Activated B cell treated with CpG ODN at 0.5 μM for 24 hours (primary cell): Measurements from ENCODE around the gene PTCH2. TPM values are rescaled to one million over a fixed set of nuclear protein-coding genes. Genes with fewer than 3 reads are reported as not detected.

ENCODE experiments used
- ATAC-seq: fragments of 200-7000 bp; cut with Tn5 transposase; one replicate; pipeline ENCODE4 v1.10.0; 2021; ENCODE audit warnings: low read depth, mild to moderate bottlenecking, moderate library complexity
- CTCF ChIA-PET: fragments of 350-600 bp; sonication (Branson Sonifier 250); formaldehyde crosslinking; loops from one replicate; lab custom pipeline; 2021; ENCODE audit warnings: antibody characterized with exemption; lab: Charles Lee
- POLR2A ChIA-PET: fragments of 350-600 bp; sonication (Branson Sonifier 250); formaldehyde crosslinking; loops from one replicate; lab custom pipeline; 2021; ENCODE audit warnings: antibody characterized with exemption; lab: Charles Lee
- DNase-seq: peaks from one replicate; pipeline ENCODE4 v3.0.0; 2022
- H3K27ac Mint-ChIP-seq: one replicate; pipeline ENCODE4 v1.8.0; 2020; ENCODE audit warnings: mixed read lengths
- H3K27me3 Mint-ChIP-seq: one replicate; pipeline ENCODE4 v1.8.0; 2021; ENCODE audit warnings: mixed read lengths
- H3K36me3 Mint-ChIP-seq: one replicate; pipeline ENCODE4 v1.8.0; 2021; ENCODE audit warnings: low read depth, mixed read lengths
- H3K4me1 Mint-ChIP-seq: one replicate; pipeline ENCODE4 v1.8.0; 2021; ENCODE audit warnings: mixed read lengths
- H3K4me3 Mint-ChIP-seq: one replicate; pipeline ENCODE4 v1.8.0; 2020; ENCODE audit warnings: mild to moderate bottlenecking, mixed read lengths
- H3K9me3 Mint-ChIP-seq: one replicate; pipeline ENCODE4 v1.8.0; 2020; ENCODE audit warnings: mixed read lengths
- CTCF ChIP-seq: fragments of 200-600 bp; IDR thresholded peaks from one replicate; pipeline ENCODE4 v1.8.0; 2022; ENCODE audit warnings: antibody characterized with exemption, mild to moderate bottlenecking
- intact Hi-C: fragments of 100-400 bp; cut with micrococcal nuclease; formaldehyde crosslinking; loops from one replicate; pipeline ENCODE4 v1.15.1; 2024
- total RNA-seq: library from RNA; stranded (reverse); gene quantifications from 2 replicates; pipeline ENCODE4 v1.2.3, GENCODE V29; 2022

The PTCH2 gene
- total RNA-seq, 1 donor from 2014 or later = 1.2 TPM

DNA sequence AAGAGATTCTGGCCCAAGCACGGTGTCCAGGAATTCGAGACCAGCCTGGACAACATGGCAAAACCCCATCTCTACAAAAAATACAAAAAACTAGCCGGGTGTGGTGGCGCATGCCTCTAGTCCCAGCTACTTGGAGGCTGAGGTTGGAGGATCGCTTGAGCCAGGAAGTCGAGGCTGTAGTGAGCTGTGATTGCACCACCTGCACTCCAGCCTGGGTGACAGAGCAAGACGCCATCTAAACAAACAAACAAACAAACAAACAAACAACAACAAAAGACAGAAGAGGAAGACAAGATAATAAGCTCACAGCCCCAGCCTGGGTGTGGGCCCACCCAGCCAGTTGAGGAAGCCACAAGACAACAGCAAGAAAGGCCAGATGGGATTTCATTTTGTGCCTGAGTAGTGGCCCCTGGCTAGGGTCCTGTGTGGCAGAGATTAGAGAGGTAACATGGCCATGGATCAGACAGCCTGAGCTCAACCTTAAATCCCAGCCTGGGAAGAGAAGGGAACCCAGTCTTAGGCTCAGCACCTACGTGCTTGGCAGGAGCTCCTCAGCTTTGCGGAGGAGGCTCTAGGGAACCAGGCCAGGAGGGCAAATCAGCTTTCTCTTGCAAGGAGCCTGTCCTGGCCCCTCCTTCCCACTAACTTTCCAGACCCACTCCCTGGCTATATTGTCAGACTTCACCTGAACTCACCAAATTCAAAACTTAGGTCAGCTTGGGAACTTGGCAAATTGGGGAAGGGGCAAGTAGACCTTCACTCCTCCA, 50.1 kb downstream of the PTCH2 start:
- no peak for DNase-seq
- H3K27me3 Mint-ChIP-seq = no peaks in the 10 kb centered on the region
- no peaks in the 10 kb centered on the region for H3K36me3 Mint-ChIP-seq
- intact Hi-C loops = no loop called here
- POLR2A ChIA-PET = interaction anchor here (0.7 to 2.8 kb wide), 13 partner anchors 8 to 546 kb away, joined by 3 to 32 read pairs (median 5); partner anchors contain the start of genes BTBD19, DYNLT4, HECTD3 and RNU5D-1
- no peaks in the 10 kb centered on the region for H3K9me3 Mint-ChIP-seq
- no peak for ATAC-seq
- no peak overlapping the region for H3K4me3 Mint-ChIP-seq
- no peaks in the 10 kb centered on the region for H3K4me1 Mint-ChIP-seq
- no peak overlapping the region for H3K27ac Mint-ChIP-seq
- TF ChIP-seq CTCF = no peak
- CTCF ChIA-PET = interaction anchor here (0.8 to 1.8 kb wide), 9 partner anchors 8 to 507 kb away, joined by 3 to 7 read pairs (median 4); partner anchors contain the start of genes BTBD19 and UROD

DNA sequence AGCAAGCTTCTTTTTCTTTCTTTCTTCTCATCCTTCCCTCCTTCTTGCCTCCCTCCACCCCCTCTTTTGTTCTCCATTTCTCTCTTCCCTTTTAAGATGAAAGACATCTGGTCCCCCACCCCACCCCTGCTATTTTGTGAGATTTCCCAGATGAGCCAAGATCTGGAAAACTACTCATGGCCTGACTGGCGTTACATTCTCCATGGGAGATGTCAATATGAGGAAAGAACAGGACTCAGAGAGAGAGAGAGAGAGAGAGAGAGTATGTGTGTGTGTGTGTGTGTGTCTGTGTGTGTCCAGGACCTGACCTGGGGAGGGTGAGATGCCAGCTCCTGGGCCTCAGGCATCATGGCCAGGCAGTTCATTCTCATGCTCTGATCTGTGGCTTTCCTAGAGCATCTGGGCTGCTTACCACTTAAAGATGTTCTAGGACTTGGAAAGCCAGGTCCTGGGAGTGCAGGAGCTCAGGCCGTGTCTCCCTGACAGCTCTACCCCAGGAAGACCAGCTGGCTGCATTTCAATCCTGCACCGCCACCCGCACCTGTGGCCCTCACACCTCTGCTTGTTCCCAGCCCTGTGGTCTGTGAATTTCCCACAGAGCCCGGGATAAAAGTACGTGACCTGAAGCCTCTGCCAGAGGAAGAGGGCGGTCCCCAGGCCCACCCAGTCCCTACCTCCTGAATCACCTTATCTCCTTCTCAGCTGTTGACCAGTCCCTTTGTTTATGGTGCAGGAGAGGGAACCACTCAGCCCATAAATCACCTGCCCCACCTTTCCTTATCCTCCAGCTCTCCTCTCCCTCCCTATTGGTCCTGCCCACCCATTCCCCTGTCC, 51.9 kb downstream of the PTCH2 start:
- intact Hi-C loops = no loop called here
- H3K9me3 Mint-ChIP-seq = no peaks in the 10 kb centered on the region
- H3K27me3 Mint-ChIP-seq = no peaks in the 10 kb centered on the region
- H3K27ac Mint-ChIP-seq = no peak overlapping the region
- ChIA-PET POLR2A (interaction anchor here (0.6 to 9.4 kb wide), 10 partner anchors 9 to 70 kb away, joined by 3 to 113 read pairs (median 6); partner anchors contain the start of genes PLK3, RNU5D-1 and RPS8), CTCF (interaction anchor here (1.0 kb wide), 1 partner anchor 28 kb away, joined by 3 read pairs; no protein-coding TSS in a partner anchor)
- ATAC-seq = no peak
- H3K36me3 Mint-ChIP-seq = no peaks in the 10 kb centered on the region
- TF ChIP-seq CTCF = no peak
- H3K4me1 Mint-ChIP-seq = peaks cover 5% of the 10 kb centered on the region
- DNase-seq = no peak
- H3K4me3 Mint-ChIP-seq = no peak overlapping the region

DNA sequence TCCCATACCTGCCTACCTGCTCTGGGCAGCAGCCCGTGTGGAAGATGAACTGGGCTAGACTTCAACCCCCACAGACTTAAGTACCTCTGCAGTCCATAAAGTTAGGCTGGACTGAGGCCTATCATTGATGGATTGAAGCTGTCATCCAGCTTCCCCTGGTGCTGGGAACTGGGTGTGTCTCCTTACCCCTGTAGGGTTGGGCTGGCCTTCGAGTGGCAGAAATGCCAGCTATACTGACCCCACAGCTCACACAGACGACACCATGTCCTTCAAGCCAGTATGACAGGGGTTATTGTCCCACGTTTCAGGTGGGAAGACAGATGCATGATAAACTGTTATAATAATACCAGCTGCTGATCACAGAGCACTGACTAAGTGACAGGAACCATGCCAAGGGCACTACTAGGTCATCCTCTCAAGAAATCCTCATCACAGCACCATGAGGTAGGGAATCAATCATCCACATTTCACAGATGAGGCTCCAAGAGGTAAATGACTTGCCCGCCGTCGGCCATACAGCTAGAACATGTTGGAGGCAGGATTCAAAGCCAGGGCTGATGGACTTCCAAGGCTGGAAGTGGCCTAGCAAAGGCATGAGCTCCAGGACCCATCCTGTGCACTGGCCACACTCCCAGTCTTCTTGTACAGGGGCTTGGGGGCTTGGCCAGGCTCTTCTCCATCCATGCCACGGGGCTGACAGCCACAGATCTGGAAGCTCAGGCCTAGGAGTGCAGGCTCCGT, 54.8 kb downstream of the PTCH2 start, which contains the start of gene BEST4:
Gene BEST4, minus strand, starts transcription at position 51 of the 741 bp plus-strand sequence. CDS start 465 bp downstream, outside the sequence.
- H3K9me3 Mint-ChIP-seq = no peaks in the 10 kb centered on the region
- CTCF ChIA-PET = interaction anchor here (0.9 to 3.6 kb wide), 5 partner anchors 21 to 226 kb away, joined by 3 to 13 read pairs (median 3); no protein-coding TSS in a partner anchor
- DNase-seq (no peak), ATAC-seq (no peak)
- no peak within 1 kb of the TSS for H3K4me3 Mint-ChIP-seq
- no peak for TF ChIP-seq CTCF
- H3K27me3 Mint-ChIP-seq = no peaks in the 10 kb centered on the region
- intact Hi-C loops = loop anchor here (5.0 to 10.0 kb wide), 3 partner anchors 199 to 899 kb away; partner anchors contain the start of genes EIF2B3, GPBP1L1, TMEM69 and ZSWIM5
- H3K36me3 Mint-ChIP-seq = no peaks in the 10 kb centered on the region
- peak within 1 kb of the TSS; percentile 59 for H3K27ac Mint-ChIP-seq
- POLR2A ChIA-PET = interaction anchor here (0.8 to 9.4 kb wide), 9 partner anchors 9 to 733 kb away, joined by 3 to 113 read pairs (median 6); partner anchors contain the start of genes PLK3, PRDX1, RNU5D-1 and RPS8
- peaks cover 29% of the 10 kb centered on the region for H3K4me1 Mint-ChIP-seq

GRCh38 chr1:44787506-44787905, 55.5 kb downstream of the PTCH2 start:
- ChIA-PET CTCF (interaction anchor here (0.9 to 3.6 kb wide), 6 partner anchors 22 to 224 kb away, joined by 3 to 13 read pairs (median 5); partner anchors contain the start of genes HECTD3 and UROD), POLR2A (interaction anchor here (0.5 to 9.4 kb wide), 13 partner anchors 8 to 734 kb away, joined by 3 to 113 read pairs (median 6); partner anchors contain the start of genes EIF2B3, HECTD3, PRDX1 and RNU5D-1)
- H3K4me3 Mint-ChIP-seq = no peak overlapping the region
- no peak for ATAC-seq
- peaks cover 2% of the 10 kb centered on the region for H3K36me3 Mint-ChIP-seq
- no peaks in the 10 kb centered on the region for H3K27me3 Mint-ChIP-seq
- DNase-seq = no peak
- H3K27ac Mint-ChIP-seq = no peak overlapping the region
- H3K9me3 Mint-ChIP-seq = no peaks in the 10 kb centered on the region
- H3K4me1 Mint-ChIP-seq = peaks cover 32% of the 10 kb centered on the region
- no peak for TF ChIP-seq CTCF
- intact Hi-C loops = loop anchor here (2.0 to 10.0 kb wide), 5 partner anchors 55 to 900 kb away; partner anchors contain the start of genes EIF2B3, GPBP1L1, PTCH2 and TMEM69
